Tibial artery (tissue), 4 donors: ENCODE measurements around the gene GPR143.

Experiments used
- DNase-seq, 2 donors: peaks; one replicate each; pipeline ENCODE4 v3.0.0-alpha.2; 2019
- H3K27ac ChIP-seq, 2 donors: fragments of 200-600 bp; sonication (generic) in 1 of 2; 1 replicate in 1 of 2; 2 replicates in 1 of 2; pipeline ENCODE4 v1.5.1; 2018 to 2019; ENCODE audit warnings: mild to moderate bottlenecking in 1 of 2
- H3K27me3 ChIP-seq, 2 donors: fragments of 200-600 bp; sonication (generic) in 1 of 2; one replicate each; pipeline versions ENCODE4 v1.5.1 to v1.6.0; 2016 to 2019
- H3K36me3 ChIP-seq, 3 donors: fragments of 200-600 bp; sonication (generic) in 2 of 3; one replicate each; pipeline ENCODE4 v1.5.1; 2016 to 2019; ENCODE audit warnings: mild to moderate bottlenecking in 2 of 3
- H3K4me1 ChIP-seq, 4 donors: fragments of 200-600 bp; sonication (generic) in 2 of 4; 1 replicate in 3 of 4; 2 replicates in 1 of 4; pipeline ENCODE4 v1.5.1; 2016 to 2019
- H3K4me3 ChIP-seq, 2 donors: fragments of 200-600 bp; sonication (generic) in 1 of 2; 1 replicate in 1 of 2; 2 replicates in 1 of 2; pipeline ENCODE4 v1.5.1; 2018 to 2019; ENCODE audit warnings: mild to moderate bottlenecking in 2 of 2
- H3K9me3 ChIP-seq, 3 donors: fragments of 200-600 bp; sonication (generic) in 1 of 3; one replicate each; pipeline ENCODE4 v1.5.1; 2016 to 2019
- CTCF ChIP-seq, 2 experiments: fragments of 200-600 bp in 1 of 2; fragments of 450-650 bp in 1 of 2; IDR thresholded peaks; one replicate each; pipeline ENCODE4 v1.5.1; 2017 to 2019; ENCODE audit warnings: antibody characterized with exemption in 2 of 2, mild to moderate bottlenecking in 1 of 2, moderate library complexity in 1 of 2
- intact Hi-C: fragments of 100-400 bp; cut with DNase I; formaldehyde crosslinking; loops from one replicate; pipeline ENCODE4 v1.15.0; 2023; ENCODE audit warnings: low total_unique reads

The GPR143 gene

GRCh38 chrX:9687899-9688298 is 77.7 kb downstream of the GPR143 start:
- Histone ChIP-seq H3K9me3 (no peaks in the 10 kb centered on the region), H3K36me3 (peaks cover 3 to 51% (median 39%) of the 10 kb centered on the region in 3 donors), H3K4me3 (no peak overlapping the region), H3K4me1 (no peaks in the 10 kb centered on the region), H3K27me3 (no peaks in the 10 kb centered on the region), H3K27ac (no peak overlapping the region)
- TF ChIP-seq CTCF (IDR thresholded peaks at IDR 0.05): no peak
- intact Hi-C loops: no loop called here
- DNase-seq: no peak

GRCh38 chrX:9683350-9683749 is 82.3 kb downstream of the GPR143 start:
- H3K4me3 ChIP-seq: no peak overlapping the region
- no peaks in the 10 kb centered on the region for H3K27me3 ChIP-seq
- no peaks in the 10 kb centered on the region for H3K4me1 ChIP-seq
- intact Hi-C loops: no loop called here
- no peak for TF ChIP-seq CTCF (IDR thresholded peaks at IDR 0.05)
- no peak overlapping the region for H3K27ac ChIP-seq
- peaks cover 0 to 15% (median 3%) of the 10 kb centered on the region in 3 donors for H3K36me3 ChIP-seq
- H3K9me3 ChIP-seq: no peaks in the 10 kb centered on the region
- DNase-seq: no peak

- intact Hi-C loops: no loop called here
- Histone ChIP-seq H3K27me3 (no peaks in the 10 kb centered on the region), H3K4me3 (no peak overlapping the region), H3K36me3 (peaks cover 0 to 10% (median 3%) of the 10 kb centered on the region in 3 donors), H3K27ac (no peak overlapping the region), H3K9me3 (no peaks in the 10 kb centered on the region), H3K4me1 (no peaks in the 10 kb centered on the region)
- no peak for TF ChIP-seq CTCF (IDR thresholded peaks at IDR 0.05)
- DNase-seq: no peak
These were observed 82.8 kb downstream of the GPR143 start for GRCh38 chrX:9682861-9683260.

- Histone ChIP-seq H3K9me3 (no peaks in the 10 kb centered on the region), H3K4me1 (no peaks in the 10 kb centered on the region), H3K36me3 (peaks cover 0 to 8% (median 3%) of the 10 kb centered on the region in 3 donors), H3K4me3 (no peak overlapping the region), H3K27me3 (no peaks in the 10 kb centered on the region), H3K27ac (no peak overlapping the region)
- DNase-seq: no peak
- TF ChIP-seq CTCF (IDR thresholded peaks at IDR 0.05): peak; percentile 7 to 15
- intact Hi-C loops: no loop called here
These were observed 83.2 kb downstream of the GPR143 start for GRCh38 chrX:9682456-9682855.

GRCh38 chrX:9681422-9681821 is 84.2 kb downstream of the GPR143 start:
- TF ChIP-seq CTCF (IDR thresholded peaks at IDR 0.05): no peak
- Histone ChIP-seq H3K36me3 (peaks cover 0 to 8% (median 3%) of the 10 kb centered on the region in 3 donors), H3K4me1 (no peaks in the 10 kb centered on the region), H3K27me3 (no peaks in the 10 kb centered on the region), H3K9me3 (no peaks in the 10 kb centered on the region), H3K4me3 (no peak overlapping the region), H3K27ac (no peak overlapping the region)
- intact Hi-C loops: no loop called here
- DNase-seq: no peak

- H3K36me3 ChIP-seq: peaks cover 0 to 8% (median 3%) of the 10 kb centered on the region in 3 donors
- no peak for TF ChIP-seq CTCF (IDR thresholded peaks at IDR 0.05)
- peaks cover 0 to 3% (median 0%) of the 10 kb centered on the region in 3 donors for H3K9me3 ChIP-seq
- H3K4me1 ChIP-seq: no peaks in the 10 kb centered on the region
- no peak for DNase-seq
- H3K27me3 ChIP-seq: no peaks in the 10 kb centered on the region
- H3K4me3 ChIP-seq: no peak overlapping the region
- intact Hi-C loops: no loop called here
- no peak overlapping the region for H3K27ac ChIP-seq
These were observed 84.6 kb downstream of the GPR143 start for GRCh38 chrX:9681011-9681410.
